GM12801 (cell line): Measurements from ENCODE around the gene TMC6.

Source experiments
- CTCF ChIP-seq: IDR thresholded peaks from one replicate; pipeline ENCODE4 v1.5.1; 2011; ENCODE audit warnings: control low read depth; ENCODE audit not compliant: insufficient read length; ENCODE audit errors: extremely low read depth

Gene TMC6

GRCh38 chr17:78130090-78130436 is 1.5 kb upstream of the TMC6 start:
- no peak for TF ChIP-seq CTCF

GRCh38 chr17:78129351-78130089 is 965 bp upstream of the TMC6 start:
- TF ChIP-seq CTCF: no peak

GRCh38 chr17:78127888-78128550 is 536 bp downstream of the TMC6 start:
- TF ChIP-seq CTCF: no peak

- no peak for TF ChIP-seq CTCF
Measured at GRCh38 chr17:78127239-78127887, 1.2 kb downstream of the TMC6 start.

- no peak for TF ChIP-seq CTCF
Measured at GRCh38 chr17:78126895-78127238, 1.7 kb downstream of the TMC6 start.

- TF ChIP-seq CTCF: no peak
Measured at GRCh38 chr17:78125976-78126894, 2.3 kb downstream of the TMC6 start.

GRCh38 chr17:78125138-78125913 is 3.2 kb downstream of the TMC6 start:
- no peak for TF ChIP-seq CTCF
